SJCRH30 (cell line): ENCODE results near the gene APLP2. TPM values are rescaled to one million over a fixed set of nuclear protein-coding genes. Genes with fewer than 3 reads are reported as not detected.

ENCODE experiments used
- DNase-seq, 2 experiments: peaks; one replicate each; pipeline ENCODE4 v3.0.0-alpha.2; 2015 to 2020
- H3K27ac ChIP-seq: fragments of 250-450 bp; sonication (Bioruptor Pico); 2 replicates; pipeline ENCODE4 v1.5.1; 2020; ENCODE audit warnings: mild to moderate bottlenecking, moderate library complexity
- H3K27me3 ChIP-seq: fragments of 250-450 bp; sonication (Bioruptor Pico); 2 replicates; pipeline ENCODE4 v1.5.1; 2020; ENCODE audit warnings: mild to moderate bottlenecking, moderate library complexity
- H3K36me3 ChIP-seq: fragments of 250-450 bp; sonication (Bioruptor Pico); 2 replicates; pipeline ENCODE4 v1.5.1; 2020; ENCODE audit warnings: mild to moderate bottlenecking, moderate library complexity
- H3K4me1 ChIP-seq: fragments of 250-450 bp; sonication (Bioruptor Pico); 2 replicates; pipeline ENCODE4 v1.5.1; 2020; ENCODE audit warnings: mild to moderate bottlenecking, moderate library complexity
- H3K4me3 ChIP-seq: fragments of 250-450 bp; sonication (Bioruptor Pico); 2 replicates; pipeline ENCODE4 v1.5.1; 2020; ENCODE audit warnings: mild to moderate bottlenecking, moderate library complexity
- H3K9me3 ChIP-seq: fragments of 250-450 bp; sonication (Bioruptor Pico); replicated peaks from 2 replicates; pipeline ENCODE4 v1.5.1; 2020; ENCODE audit warnings: mild to moderate bottlenecking, moderate library complexity
- total RNA-seq: library from RNA; depleted of rRNA; stranded (reverse); fragments of >200 nt; shearing (Covaris generic); gene quantifications from 2 replicates; pipeline ENCODE4 v1.2.3, GENCODE V29; 2014

Gene APLP2
- total RNA-seq, 1 experiment from 2014 or later: 83.1 TPM

- Histone ChIP-seq H3K27ac (no peak overlapping the region), H3K4me3 (no peak overlapping the region), H3K4me1 (no peaks in the 10 kb centered on the region), H3K9me3 (no peaks in the 10 kb centered on the region), H3K36me3 (no peaks in the 10 kb centered on the region), H3K27me3 (no peaks in the 10 kb centered on the region)
- no peak for DNase-seq
Measured at GRCh38 chr11:130110339-130111108, 40.8 kb downstream of the APLP2 start.

- Histone ChIP-seq H3K9me3 (no peaks in the 10 kb centered on the region), H3K27me3 (no peaks in the 10 kb centered on the region), H3K4me1 (no peaks in the 10 kb centered on the region), H3K36me3 (no peaks in the 10 kb centered on the region), H3K27ac (no peak overlapping the region), H3K4me3 (no peak overlapping the region)
- no peak for DNase-seq
Measured at GRCh38 chr11:130112071-130112830, 42.6 kb downstream of the APLP2 start.

- Histone ChIP-seq H3K4me1 (no peaks in the 10 kb centered on the region), H3K36me3 (no peaks in the 10 kb centered on the region), H3K27ac (no peak overlapping the region), H3K27me3 (no peaks in the 10 kb centered on the region), H3K4me3 (no peak overlapping the region), H3K9me3 (no peaks in the 10 kb centered on the region)
- DNase-seq: no peak
Measured at GRCh38 chr11:130114281-130114680, 44.6 kb downstream of the APLP2 start.

GRCh38 chr11:130114726-130115125, 45.0 kb downstream of the APLP2 start:
- H3K27me3 ChIP-seq: no peaks in the 10 kb centered on the region
- H3K27ac ChIP-seq: no peak overlapping the region
- H3K9me3 ChIP-seq: no peaks in the 10 kb centered on the region
- DNase-seq: no peak
- H3K4me1 ChIP-seq: no peaks in the 10 kb centered on the region
- no peak overlapping the region for H3K4me3 ChIP-seq
- H3K36me3 ChIP-seq: no peaks in the 10 kb centered on the region

- DNase-seq: no peak
- H3K9me3 ChIP-seq: no peaks in the 10 kb centered on the region
- H3K27ac ChIP-seq: no peak overlapping the region
- no peaks in the 10 kb centered on the region for H3K27me3 ChIP-seq
- H3K4me3 ChIP-seq: no peak overlapping the region
- no peaks in the 10 kb centered on the region for H3K4me1 ChIP-seq
- no peaks in the 10 kb centered on the region for H3K36me3 ChIP-seq
Measured at GRCh38 chr11:130115218-130115617, 45.5 kb downstream of the APLP2 start.

- no peaks in the 10 kb centered on the region for H3K4me1 ChIP-seq
- no peaks in the 10 kb centered on the region for H3K9me3 ChIP-seq
- no peak overlapping the region for H3K27ac ChIP-seq
- DNase-seq: no peak
- H3K27me3 ChIP-seq: no peaks in the 10 kb centered on the region
- H3K36me3 ChIP-seq: peaks cover 2% of the 10 kb centered on the region; the same call in 1 of the 2 replicates
- H3K4me3 ChIP-seq: no peak overlapping the region
Measured at GRCh38 chr11:130118165-130118564, 48.5 kb downstream of the APLP2 start.

- H3K36me3 ChIP-seq: peaks cover 2% of the 10 kb centered on the region; the same call in 1 of the 2 replicates
- no peaks in the 10 kb centered on the region for H3K4me1 ChIP-seq
- H3K9me3 ChIP-seq: no peaks in the 10 kb centered on the region
- H3K4me3 ChIP-seq: no peak overlapping the region
- H3K27ac ChIP-seq: no peak overlapping the region
- H3K27me3 ChIP-seq: no peaks in the 10 kb centered on the region
- no peak for DNase-seq
Measured at GRCh38 chr11:130118636-130119387, 49.1 kb downstream of the APLP2 start.

GRCh38 chr11:130120045-130120444, 50.4 kb downstream of the APLP2 start:
- H3K27me3 ChIP-seq: no peaks in the 10 kb centered on the region
- H3K9me3 ChIP-seq: no peaks in the 10 kb centered on the region
- no peak for DNase-seq
- H3K27ac ChIP-seq: no peak overlapping the region
- H3K36me3 ChIP-seq: peaks cover 2% of the 10 kb centered on the region; the same call in 1 of the 2 replicates
- H3K4me1 ChIP-seq: no peaks in the 10 kb centered on the region
- no peak overlapping the region for H3K4me3 ChIP-seq

- Histone ChIP-seq H3K27me3 (no peaks in the 10 kb centered on the region), H3K9me3 (no peaks in the 10 kb centered on the region), H3K36me3 (peaks cover 2% of the 10 kb centered on the region; the same call in 1 of the 2 replicates), H3K27ac (no peak overlapping the region), H3K4me1 (no peaks in the 10 kb centered on the region), H3K4me3 (no peak overlapping the region)
- DNase-seq: no peak
Measured at GRCh38 chr11:130121445-130121978, 51.8 kb downstream of the APLP2 start.

- no peaks in the 10 kb centered on the region for H3K4me1 ChIP-seq
- H3K27ac ChIP-seq: no peak overlapping the region
- peaks cover 2% of the 10 kb centered on the region; the same call in 1 of the 2 replicates for H3K36me3 ChIP-seq
- H3K9me3 ChIP-seq: no peaks in the 10 kb centered on the region
- no peak for DNase-seq
- H3K27me3 ChIP-seq: no peaks in the 10 kb centered on the region
- H3K4me3 ChIP-seq: no peak overlapping the region
Measured at GRCh38 chr11:130122141-130122575, 52.5 kb downstream of the APLP2 start.

- Histone ChIP-seq H3K4me3 (no peak overlapping the region), H3K27ac (no peak overlapping the region), H3K9me3 (no peaks in the 10 kb centered on the region), H3K27me3 (no peaks in the 10 kb centered on the region), H3K36me3 (peaks cover 2% of the 10 kb centered on the region; the same call in 1 of the 2 replicates), H3K4me1 (no peaks in the 10 kb centered on the region)
- no peak for DNase-seq
Measured at GRCh38 chr11:130123414-130124040, 53.8 kb downstream of the APLP2 start.

- Histone ChIP-seq H3K36me3 (peaks cover 2% of the 10 kb centered on the region; the same call in 1 of the 2 replicates), H3K9me3 (no peaks in the 10 kb centered on the region), H3K4me3 (no peak overlapping the region), H3K27ac (no peak overlapping the region), H3K4me1 (no peaks in the 10 kb centered on the region), H3K27me3 (no peaks in the 10 kb centered on the region)
- DNase-seq: no peak
Measured at GRCh38 chr11:130124096-130124495, 54.4 kb downstream of the APLP2 start.

- peaks cover 2% of the 10 kb centered on the region; the same call in 1 of the 2 replicates for H3K36me3 ChIP-seq
- no peaks in the 10 kb centered on the region for H3K9me3 ChIP-seq
- no peak overlapping the region for H3K4me3 ChIP-seq
- H3K27ac ChIP-seq: no peak overlapping the region
- no peak for DNase-seq
- no peaks in the 10 kb centered on the region for H3K27me3 ChIP-seq
- no peaks in the 10 kb centered on the region for H3K4me1 ChIP-seq
Measured at GRCh38 chr11:130125638-130126037, 55.9 kb downstream of the APLP2 start.

- no peak overlapping the region for H3K4me3 ChIP-seq
- no peaks in the 10 kb centered on the region for H3K27me3 ChIP-seq
- no peak for DNase-seq
- H3K9me3 ChIP-seq: no peaks in the 10 kb centered on the region
- peaks cover 2% of the 10 kb centered on the region; the same call in 1 of the 2 replicates for H3K36me3 ChIP-seq
- H3K27ac ChIP-seq: no peak overlapping the region
- H3K4me1 ChIP-seq: no peaks in the 10 kb centered on the region
Measured at GRCh38 chr11:130126516-130126915, 56.8 kb downstream of the APLP2 start.
